ENCODE results near the gene FBLN7.
"Not testable (repeated sequence)": the region's sequence is repeated elsewhere in the genome, so short reads cannot be mapped to it uniquely, and the experiment has no call there.

Gene FBLN7

DNA sequence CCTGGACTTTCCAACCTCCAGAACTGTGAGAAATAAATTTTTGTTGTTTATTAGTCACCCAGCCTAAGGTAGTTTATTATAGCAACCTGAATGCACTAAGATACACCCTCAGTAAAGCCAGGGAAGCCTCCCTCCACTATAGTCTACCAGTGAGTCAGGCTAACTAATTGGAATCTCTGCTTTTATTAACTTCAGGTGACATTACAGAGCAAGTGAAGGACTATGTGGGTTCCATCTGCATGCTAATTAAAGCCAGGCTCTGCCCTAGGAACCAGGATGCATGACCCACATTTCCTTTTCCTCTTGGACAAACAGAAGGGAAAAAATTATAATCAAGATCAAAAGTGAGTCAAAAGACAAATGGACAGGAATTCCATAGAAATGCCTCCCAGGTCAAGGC lies 60.6 kb downstream of the FBLN7 start:
- no peak for DNase-seq (ENCODE audit: low spot score)
- in situ Hi-C loops (cut with MboI; ENCODE audit: low pct_unique_long_range_greater_than_20kb, low sequenced_read_pairs, unreplicated experiment) = no loop called here
- TF ChIP-seq, protein P1, sequence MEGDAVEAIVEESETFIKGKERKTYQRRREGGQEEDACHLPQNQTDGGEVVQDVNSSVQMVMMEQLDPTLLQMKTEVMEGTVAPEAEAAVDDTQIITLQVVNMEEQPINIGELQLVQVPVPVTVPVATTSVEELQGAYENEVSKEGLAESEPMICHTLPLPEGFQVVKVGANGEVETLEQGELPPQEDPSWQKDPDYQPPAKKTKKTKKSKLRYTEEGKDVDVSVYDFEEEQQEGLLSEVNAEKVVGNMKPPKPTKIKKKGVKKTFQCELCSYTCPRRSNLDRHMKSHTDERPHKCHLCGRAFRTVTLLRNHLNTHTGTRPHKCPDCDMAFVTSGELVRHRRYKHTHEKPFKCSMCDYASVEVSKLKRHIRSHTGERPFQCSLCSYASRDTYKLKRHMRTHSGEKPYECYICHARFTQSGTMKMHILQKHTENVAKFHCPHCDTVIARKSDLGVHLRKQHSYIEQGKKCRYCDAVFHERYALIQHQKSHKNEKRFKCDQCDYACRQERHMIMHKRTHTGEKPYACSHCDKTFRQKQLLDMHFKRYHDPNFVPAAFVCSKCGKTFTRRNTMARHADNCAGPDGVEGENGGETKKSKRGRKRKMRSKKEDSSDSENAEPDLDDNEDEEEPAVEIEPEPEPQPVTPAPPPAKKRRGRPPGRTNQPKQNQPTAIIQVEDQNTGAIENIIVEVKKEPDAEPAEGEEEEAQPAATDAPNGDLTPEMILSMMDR (IDR thresholded peaks at IDR 0.05; ENCODE audit: extremely low read depth, insufficient read depth, missing control alignments) = no peak

DNA sequence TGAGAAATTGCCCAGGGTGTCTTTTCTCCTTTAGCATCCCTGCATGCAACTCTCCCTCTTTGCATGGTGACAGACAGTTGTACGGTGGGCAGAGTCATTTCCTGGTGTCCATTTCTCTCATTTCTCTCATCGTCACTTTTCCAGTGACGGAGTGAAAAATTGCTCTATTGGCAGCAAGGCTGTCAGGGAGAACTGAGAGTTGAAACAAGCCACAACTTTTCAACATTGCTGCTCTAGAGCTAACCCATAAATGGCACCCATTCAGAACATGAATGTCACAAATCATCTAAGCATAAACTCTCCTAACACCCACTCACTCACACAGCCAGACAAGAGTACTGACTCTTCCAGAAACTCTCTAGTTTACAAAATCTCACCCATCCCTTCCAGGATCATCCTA lies 61.0 kb downstream of the FBLN7 start:
- TF ChIP-seq, protein P1 (IDR thresholded peaks at IDR 0.05; ENCODE audit: extremely low read depth, insufficient read depth, missing control alignments) = no peak
- in situ Hi-C loops (cut with MboI; ENCODE audit: low pct_unique_long_range_greater_than_20kb, low sequenced_read_pairs, unreplicated experiment) = no loop called here

DNA sequence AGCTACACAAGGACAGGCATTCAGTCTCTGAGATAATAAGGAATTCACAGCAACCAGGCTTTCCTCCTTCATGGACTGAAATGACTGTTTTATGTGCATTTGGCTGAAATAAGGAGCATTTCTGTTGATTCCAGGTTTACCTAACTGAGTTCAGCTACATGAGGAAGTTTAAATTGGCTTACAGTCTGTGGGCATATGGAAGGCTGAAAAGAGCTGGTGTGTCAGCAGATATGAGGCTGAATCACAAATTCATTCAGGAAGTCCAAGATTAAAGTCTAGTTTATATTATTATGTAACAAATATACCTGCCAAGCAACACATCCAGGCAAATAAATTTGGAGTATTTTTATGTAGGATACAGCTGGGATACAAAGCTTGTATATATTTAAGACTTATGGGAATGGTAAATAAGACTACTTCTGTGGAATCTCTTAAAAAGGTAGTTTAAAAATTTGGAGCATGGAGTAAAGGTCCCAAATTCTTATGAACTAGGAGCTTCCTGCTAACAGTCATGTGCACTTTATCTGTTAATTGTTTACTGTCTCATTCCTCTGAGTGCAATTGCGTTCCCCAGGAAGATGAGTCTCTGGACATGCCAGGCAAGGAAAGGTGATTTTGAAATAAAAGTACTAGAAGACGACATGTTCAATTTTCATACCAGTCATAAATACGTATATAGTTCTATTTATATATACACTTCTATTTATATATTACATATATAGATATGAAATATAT lies 63.7 kb downstream of the FBLN7 start:
- TF ChIP-seq, protein P1 (IDR thresholded peaks at IDR 0.05; ENCODE audit: extremely low read depth, insufficient read depth, missing control alignments) = no peak
- no peak for DNase-seq (ENCODE audit: low spot score)
- in situ Hi-C loops (cut with MboI; ENCODE audit: low pct_unique_long_range_greater_than_20kb, low sequenced_read_pairs, unreplicated experiment) = no loop called here

More for the DNA sequence above, 61.0 kb downstream of the FBLN7 start:
- no peak for DNase-seq (ENCODE audit: low spot score)

DNA sequence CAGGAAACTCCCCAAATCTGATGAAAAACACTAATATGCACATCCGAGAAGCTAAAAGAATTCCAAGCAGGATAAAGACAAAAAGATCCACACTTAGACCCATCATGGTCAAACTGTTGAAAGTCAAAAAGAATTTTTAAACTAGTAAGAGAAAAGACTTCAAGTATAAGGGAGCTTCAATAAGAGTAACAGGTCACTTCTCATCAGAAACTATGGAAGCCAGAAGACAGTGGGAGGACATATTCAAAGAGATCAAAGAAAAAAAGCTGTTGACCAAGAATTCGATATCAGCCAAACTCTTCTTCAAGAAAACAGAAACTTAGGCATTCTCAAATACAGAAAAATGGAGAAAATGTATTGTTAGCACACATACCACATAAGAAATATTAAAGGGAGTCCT lies 66.2 kb downstream of the FBLN7 start:
- in situ Hi-C loops (cut with MboI; ENCODE audit: low pct_unique_long_range_greater_than_20kb, low sequenced_read_pairs, unreplicated experiment) = no loop called here
- DNase-seq (ENCODE audit: low spot score) = no peak
- TF ChIP-seq, protein P1 (IDR thresholded peaks at IDR 0.05; ENCODE audit: extremely low read depth, insufficient read depth, missing control alignments) = no peak

DNA sequence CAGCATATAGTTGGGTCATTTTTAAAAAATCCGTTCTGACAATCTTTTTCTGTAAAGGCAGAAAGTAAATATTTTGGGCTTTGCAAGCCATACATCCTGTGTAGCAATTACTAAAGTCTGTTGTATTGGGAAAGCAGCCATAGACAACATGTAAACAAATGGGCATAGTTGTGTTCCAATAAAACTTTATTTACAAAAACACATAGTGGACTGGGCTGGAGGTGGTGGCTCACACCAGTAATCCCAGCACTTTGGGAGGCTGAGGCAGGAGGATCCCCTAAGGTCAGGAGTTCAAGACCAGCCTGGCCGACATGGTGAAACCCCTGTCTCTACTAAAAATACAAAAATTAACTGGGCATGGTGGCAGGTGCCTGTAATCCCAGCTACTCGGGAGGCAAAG lies 69.7 kb downstream of the FBLN7 start:
- in situ Hi-C loops (cut with MboI; ENCODE audit: low pct_unique_long_range_greater_than_20kb, low sequenced_read_pairs, unreplicated experiment) = not testable (repeated sequence)

DNA sequence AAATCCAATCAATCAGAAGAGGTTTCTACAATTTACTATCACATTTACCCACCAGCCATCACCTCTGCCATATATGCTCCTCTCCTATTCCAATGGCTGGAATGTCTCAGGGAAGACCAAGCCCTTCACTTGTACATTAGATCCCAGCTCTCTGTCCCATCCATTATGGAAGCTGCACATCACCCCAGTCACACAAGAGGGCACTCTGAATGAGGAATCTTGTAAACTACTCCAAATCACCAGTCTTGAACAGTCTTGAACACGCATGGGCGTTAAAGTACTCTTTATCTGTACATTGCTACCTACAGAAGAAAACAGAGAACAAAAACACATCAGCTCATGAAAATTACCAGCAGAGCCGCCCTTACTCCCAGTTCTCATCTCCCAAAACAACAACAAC lies 78.0 kb downstream of the FBLN7 start:
- in situ Hi-C loops (cut with MboI; ENCODE audit: low pct_unique_long_range_greater_than_20kb, low sequenced_read_pairs, unreplicated experiment) = no loop called here
- TF ChIP-seq, protein P1 (IDR thresholded peaks at IDR 0.05; ENCODE audit: extremely low read depth, insufficient read depth, missing control alignments) = no peak
- no peak for DNase-seq (ENCODE audit: low spot score)

More for the DNA sequence above, 69.7 kb downstream of the FBLN7 start:
- not testable (repeated sequence) for DNase-seq (ENCODE audit: low spot score)

DNA sequence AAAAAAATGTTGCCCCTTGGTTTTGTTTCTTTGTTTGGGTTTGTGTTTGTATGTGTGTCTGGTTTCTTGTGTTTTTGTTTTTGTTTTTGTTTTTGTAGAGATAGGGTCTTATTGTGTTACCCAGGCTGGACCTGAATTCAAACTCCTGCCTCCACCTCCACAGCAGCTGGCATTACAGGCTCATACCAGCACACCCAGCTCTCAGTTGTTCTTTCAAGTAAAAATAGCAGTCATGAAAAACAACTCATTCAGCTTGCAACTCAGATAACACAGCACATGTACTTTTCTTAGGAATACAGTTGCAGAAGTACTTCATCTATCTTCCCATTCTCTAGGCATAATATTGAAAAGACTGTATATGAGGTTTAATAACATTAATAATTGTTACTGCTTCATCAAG lies 79.7 kb downstream of the FBLN7 start:
- in situ Hi-C loops (cut with MboI; ENCODE audit: low pct_unique_long_range_greater_than_20kb, low sequenced_read_pairs, unreplicated experiment) = no loop called here
- TF ChIP-seq, protein P1 (IDR thresholded peaks at IDR 0.05; ENCODE audit: extremely low read depth, insufficient read depth, missing control alignments) = no peak
- DNase-seq (ENCODE audit: low spot score) = no peak

Data from GM13977 (cell line).